GM12875 (cell line): ENCODE measurements around the gene MDK.

Experiments used
- H3K4me3 ChIP-seq: one replicate; pipeline ENCODE4 v1.5.1; 2011; ENCODE audit warnings: low read depth, low read length, control low read depth
- TF ChIP-seq, protein P1 (sequence below): IDR thresholded peaks from 2 replicates; pipeline ENCODE4 v1.5.1; 2011; ENCODE audit warnings: low read depth, mild to moderate bottlenecking, control low read depth, inconsistent platforms, low read length, moderate library complexity, borderline replicate concordance; ENCODE audit not compliant: insufficient read depth

Gene MDK

DNA sequence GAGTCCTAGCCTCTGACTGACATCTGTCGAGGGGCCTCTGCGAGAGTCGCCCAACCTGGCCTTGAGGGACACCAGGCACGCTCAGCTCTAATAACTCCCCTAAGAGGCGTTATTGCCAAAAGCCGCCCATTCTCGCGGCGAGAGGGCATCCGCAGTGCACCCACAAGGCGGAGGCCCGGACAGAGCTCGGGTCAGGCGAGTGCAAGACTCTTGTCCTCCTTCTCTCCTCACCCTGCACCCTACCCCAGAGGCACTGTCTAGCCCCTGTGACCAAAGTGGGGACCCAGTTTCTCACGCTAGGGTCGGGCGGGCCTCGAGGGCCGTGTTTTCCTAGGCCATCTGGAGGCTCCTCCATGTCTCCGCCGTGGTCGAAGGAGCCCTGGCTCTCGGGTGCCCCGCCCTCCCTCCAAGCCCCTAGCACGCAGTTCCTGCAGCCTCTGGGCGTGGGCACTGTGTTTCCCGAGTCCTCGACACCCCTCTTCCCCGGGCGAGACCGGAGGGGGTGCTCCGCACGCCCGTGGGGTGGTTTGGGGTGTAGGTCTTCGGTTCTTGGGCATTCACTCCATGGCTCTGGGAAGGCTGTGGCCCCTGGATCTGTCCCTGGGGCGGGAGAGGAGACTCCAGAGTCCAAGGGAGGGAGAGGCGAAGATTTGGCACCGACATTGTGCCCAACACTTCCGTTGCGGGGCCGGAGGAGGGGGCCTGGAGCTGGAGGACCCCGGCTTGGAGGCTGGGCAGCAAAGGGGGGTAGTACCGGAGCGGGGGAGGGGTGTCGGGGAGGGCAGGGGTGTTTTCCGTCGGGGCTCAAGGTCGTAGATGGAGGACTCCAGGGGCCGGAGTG is 9.1 kb downstream of the MDK start:
- no peak overlapping the region for H3K4me3 ChIP-seq
- TF ChIP-seq, protein P1, sequence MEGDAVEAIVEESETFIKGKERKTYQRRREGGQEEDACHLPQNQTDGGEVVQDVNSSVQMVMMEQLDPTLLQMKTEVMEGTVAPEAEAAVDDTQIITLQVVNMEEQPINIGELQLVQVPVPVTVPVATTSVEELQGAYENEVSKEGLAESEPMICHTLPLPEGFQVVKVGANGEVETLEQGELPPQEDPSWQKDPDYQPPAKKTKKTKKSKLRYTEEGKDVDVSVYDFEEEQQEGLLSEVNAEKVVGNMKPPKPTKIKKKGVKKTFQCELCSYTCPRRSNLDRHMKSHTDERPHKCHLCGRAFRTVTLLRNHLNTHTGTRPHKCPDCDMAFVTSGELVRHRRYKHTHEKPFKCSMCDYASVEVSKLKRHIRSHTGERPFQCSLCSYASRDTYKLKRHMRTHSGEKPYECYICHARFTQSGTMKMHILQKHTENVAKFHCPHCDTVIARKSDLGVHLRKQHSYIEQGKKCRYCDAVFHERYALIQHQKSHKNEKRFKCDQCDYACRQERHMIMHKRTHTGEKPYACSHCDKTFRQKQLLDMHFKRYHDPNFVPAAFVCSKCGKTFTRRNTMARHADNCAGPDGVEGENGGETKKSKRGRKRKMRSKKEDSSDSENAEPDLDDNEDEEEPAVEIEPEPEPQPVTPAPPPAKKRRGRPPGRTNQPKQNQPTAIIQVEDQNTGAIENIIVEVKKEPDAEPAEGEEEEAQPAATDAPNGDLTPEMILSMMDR = no peak

GRCh38 chr11:46391186-46391577 is 9.7 kb downstream of the MDK start:
- TF ChIP-seq, protein P1 = no peak
- no peak overlapping the region for H3K4me3 ChIP-seq

DNA sequence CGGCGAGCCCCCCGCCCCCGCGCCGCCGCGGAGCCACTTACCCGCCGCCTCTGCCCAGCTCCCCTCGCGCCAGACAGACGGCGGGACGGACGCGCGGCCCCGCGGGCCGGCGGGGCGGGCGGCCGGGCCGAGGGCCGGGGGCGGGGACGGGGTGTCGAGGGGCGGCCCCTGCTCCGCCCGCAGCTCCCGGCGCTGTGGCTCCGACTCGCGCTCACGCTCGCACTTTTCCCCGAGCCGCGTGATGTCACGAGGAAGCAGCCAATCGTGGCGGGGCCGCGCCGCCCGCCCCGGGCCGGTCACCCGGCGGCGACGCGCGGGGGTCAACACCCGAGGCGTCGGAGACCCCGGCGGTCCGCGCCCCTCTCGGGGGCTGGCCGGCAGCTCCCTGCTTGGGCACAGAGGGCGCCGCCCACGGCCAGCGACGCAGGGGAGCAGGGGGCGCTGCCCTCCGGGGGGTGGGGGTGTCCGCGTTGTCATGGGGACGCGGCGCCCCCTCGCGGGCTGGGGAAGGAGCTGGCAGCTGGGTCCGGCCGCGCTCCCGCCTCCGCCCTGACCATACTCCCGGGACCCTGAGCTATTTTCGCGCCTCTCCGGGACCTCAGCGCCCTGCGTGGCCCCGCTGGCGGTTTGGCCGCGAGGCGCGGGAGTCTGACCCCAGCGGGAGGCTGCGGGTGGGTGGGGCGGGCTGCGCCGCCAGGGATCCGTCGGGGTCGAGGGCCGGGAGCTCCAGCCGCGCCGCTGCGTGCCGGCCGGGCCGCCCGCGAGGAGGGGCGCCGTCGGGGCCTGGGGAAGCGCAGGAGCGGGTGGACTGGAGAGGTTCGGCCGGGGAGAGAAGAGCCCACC is 10.3 kb downstream of the MDK start, which contains the start of gene CHRM4:
Gene CHRM4 (minus strand): TSS at position 199 of the 843 bp plus-strand sequence. CDS start 5,219 bp downstream, outside the sequence.
- no peak within 1 kb of the TSS for H3K4me3 ChIP-seq
- TF ChIP-seq, protein P1 = peak; percentile 37; the same call in 1 of the 2 replicates

DNA sequence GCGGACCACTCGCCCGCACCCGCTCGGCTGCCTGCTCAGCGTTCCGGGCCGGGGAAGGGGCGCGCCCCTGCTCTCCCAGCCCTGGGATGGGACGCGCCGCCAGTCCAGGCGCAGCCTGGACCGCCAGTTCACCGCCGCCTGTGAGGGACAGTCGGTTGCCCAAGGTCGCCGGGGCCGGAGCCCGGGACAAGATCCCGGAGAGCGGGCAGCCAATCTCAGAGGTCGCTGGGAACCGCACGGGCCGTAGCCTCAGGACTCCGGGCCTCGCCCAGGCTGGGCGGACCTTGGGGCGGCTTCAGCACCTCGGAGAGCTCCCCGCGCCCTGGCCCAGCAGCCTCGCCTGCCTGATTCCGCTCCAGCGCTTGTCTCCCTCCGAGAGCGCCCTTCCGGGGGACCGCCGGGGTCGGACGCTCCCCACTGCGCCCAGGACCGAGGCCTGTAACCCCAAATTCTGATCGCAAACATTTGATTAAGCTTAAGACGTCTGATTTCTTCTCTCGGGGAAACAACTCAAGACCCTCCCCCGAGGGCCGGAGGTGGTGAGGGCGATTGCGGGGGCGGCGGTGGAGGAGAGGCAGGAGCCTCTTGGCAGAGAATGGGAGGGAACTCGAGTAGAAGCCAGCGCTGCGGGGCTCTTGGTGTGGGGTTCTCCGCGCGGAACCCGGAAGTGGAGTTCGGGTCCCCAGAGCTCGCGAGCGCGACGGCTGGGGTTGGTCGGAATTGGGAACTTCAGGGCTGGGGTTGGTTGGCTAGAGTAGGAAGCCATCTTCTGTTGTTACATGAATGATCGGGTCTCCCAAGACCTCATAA is 11.2 kb downstream of the MDK start:
- no peak overlapping the region for H3K4me3 ChIP-seq
- TF ChIP-seq, protein P1 = no peak

- TF ChIP-seq, protein P1 = no peak
- no peak overlapping the region for H3K4me3 ChIP-seq
Measured at GRCh38 chr11:46393231-46393616, 11.8 kb downstream of the MDK start.

- TF ChIP-seq, protein P1 = no peak
- H3K4me3 ChIP-seq = no peak overlapping the region
Measured at GRCh38 chr11:46393759-46394158, 12.3 kb downstream of the MDK start.
